Limb (tissue), 2 donors: ENCODE results near the gene NYNRIN.
"Not testable (repeated sequence)": the region's sequence is repeated elsewhere in the genome, so short reads cannot be mapped to it uniquely, and the experiment has no call there.

Experiments used
- DNase-seq, 2 donors: peaks; one replicate each; pipeline ENCODE4 v3.0.0-alpha.2; 2016; ENCODE audit errors: extremely low spot score in 2 of 2

Gene NYNRIN

GRCh38 chr14:24369907-24370687 lies 28.7 kb upstream of the NYNRIN start:
- no peak for DNase-seq

DNA sequence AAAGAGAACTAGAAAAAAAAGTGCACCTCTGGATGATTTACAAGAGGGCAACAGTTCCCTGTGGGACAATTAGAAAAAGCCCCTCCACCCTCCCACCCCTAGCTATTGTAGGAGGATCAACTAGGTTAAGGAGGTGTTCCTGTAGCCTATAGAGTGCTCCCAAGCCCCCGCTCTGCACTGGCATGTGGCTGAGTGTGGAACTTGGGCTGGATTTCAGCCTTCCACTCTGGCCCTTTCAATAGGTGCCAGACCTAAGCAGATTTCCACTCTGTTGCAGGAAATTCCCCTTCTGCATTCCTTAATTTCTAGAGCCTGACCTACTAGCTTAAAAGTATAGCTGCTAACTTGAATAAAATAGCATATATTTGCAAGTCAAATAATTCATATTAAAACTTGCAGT lies 28.1 kb upstream of the NYNRIN start:
- no peak for DNase-seq

DNA sequence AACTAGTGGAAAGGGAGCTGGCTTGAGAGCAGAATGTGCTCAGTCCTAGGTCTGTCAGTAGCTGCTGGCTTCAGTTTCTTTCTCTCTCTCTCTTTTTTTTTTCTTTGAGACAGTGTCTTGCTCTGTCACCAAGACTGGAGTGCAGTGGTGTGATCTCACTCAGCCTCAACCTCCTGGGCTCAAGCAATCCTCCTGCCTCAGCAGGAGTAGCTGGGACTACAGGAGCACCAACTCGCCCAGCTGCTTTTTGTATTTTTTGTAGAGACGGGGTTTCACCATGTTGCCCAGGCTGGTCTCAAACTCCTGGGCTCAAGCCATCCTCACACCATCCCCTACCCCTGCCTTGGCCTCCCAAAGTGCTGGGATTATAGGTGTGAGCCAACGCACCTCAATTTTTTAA lies 27.2 kb upstream of the NYNRIN start:
- not testable (repeated sequence) for DNase-seq

DNA sequence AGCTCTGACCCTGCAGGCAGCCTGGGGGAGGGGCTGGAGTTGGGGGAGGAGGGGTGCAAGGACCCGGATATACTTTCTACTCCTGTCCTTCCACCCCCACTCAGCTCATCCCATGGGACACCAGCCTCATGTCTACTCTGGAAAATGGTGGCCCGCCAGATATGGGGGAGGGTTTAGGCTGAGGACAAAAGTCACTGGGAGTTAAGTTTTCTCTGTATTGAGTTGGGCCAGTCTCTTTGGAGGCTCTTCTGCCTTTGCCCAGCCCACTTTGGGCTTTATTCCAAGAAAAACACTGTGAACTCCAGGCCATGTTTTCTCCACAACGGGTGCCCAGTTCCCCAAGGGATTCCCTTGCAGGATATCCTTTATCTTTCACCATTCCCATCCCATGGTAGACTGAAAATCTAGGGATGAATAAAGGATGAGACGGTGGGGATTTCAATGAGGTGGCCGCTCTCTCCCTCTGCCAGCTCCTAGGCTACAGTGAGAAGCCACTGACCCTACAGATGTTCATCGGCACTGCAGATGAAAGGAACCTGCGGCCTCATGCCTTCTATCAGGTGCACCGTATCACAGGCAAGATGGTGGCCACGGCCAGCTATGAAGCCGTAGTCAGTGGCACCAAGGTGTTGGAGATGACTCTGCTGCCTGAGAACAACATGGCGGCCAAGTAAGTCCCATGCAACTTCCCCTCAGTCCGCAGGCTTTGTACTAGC lies 25.9 kb upstream of the NYNRIN start:
- no peak for DNase-seq

DNA sequence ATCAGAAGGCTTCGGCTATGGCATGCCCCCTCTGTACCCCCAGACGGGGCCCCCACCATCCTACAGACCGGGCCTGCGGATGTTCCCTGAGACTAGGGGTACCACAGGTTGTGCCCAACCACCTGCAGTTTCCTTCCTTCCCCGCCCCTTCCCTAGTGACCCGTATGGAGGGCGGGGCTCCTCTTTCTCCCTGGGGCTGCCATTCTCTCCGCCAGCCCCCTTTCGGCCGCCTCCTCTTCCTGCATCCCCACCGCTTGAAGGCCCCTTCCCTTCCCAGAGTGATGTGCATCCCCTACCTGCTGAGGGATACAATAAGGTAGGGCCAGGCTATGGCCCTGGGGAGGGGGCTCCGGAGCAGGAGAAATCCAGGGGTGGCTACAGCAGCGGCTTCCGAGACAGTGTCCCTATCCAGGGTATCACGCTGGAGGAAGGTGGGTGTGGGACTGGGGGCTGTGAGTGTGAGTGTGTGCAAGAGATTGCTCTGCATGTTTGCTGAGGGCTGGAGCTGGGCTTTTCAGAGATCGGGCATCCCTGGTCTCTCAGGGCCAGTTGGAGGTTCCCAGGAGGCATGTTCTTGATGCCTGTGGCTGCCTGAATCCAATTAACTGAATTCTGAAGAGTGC lies 22.2 kb upstream of the NYNRIN start:
- DNase-seq, result no peak

DNA sequence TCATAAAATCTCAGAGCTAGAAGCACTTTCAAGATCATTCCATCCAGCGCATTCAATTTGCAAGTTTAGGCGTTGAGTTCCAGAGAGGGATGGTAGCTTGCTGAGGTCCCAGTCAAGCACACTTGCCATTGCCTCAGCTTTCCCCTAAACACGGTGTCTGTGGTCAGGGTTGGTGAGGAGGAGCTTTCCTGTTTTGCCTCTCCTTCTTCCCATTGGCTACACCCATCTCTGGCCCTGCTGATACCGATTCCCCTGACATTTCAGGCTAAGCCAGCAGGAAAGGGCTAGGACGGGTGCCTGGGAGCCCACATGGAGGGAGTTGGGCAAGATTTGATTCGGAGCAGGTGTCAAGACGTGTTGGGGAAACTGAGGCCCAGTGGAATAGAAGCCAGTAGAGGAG lies 21.7 kb upstream of the NYNRIN start:
- no peak for DNase-seq

DNA sequence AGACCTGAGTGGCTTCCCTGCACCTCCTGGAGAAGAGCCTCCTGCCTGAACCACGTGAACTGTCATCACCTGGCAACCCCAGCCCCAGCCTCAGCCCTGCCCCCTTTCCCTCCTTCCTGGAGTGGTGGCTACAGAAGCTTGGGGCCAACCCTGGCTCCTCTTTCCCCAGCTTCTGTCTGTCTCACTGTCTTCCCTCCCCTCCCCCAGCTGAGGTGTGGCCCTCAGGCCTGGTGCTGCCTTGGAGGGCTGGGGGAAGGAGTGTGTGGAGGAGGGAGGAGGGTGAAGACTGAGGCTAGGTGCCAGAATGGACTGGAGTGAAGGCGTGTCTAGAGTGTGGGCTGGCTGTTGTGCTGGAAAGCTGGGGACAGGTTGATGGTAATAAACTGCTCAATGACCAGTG lies 21.1 kb upstream of the NYNRIN start:
- no peak for DNase-seq

DNA sequence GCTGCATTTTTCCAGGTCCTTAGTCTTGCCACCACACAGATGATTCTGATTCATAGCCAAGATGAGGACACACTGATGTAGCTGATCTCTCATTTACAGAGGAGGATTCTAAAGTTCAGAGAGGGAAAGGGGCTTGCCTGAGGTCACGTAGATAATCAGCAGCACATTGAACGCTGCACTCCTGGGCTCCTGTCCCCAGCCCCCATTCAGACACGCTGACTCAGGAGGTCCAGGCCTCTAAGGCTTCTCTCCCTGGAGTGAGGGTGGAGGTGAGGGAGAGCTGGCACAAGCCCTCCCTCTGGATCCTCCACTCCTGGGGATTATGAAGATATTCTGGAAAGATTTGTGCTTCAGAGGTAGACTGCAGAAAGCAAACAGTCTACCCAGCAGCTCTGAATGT lies 20.5 kb upstream of the NYNRIN start:
- DNase-seq, result no peak

- DNase-seq, result no peak
These were observed 19.6 kb upstream of the NYNRIN start for GRCh38 chr14:24378981-24379906.

DNA sequence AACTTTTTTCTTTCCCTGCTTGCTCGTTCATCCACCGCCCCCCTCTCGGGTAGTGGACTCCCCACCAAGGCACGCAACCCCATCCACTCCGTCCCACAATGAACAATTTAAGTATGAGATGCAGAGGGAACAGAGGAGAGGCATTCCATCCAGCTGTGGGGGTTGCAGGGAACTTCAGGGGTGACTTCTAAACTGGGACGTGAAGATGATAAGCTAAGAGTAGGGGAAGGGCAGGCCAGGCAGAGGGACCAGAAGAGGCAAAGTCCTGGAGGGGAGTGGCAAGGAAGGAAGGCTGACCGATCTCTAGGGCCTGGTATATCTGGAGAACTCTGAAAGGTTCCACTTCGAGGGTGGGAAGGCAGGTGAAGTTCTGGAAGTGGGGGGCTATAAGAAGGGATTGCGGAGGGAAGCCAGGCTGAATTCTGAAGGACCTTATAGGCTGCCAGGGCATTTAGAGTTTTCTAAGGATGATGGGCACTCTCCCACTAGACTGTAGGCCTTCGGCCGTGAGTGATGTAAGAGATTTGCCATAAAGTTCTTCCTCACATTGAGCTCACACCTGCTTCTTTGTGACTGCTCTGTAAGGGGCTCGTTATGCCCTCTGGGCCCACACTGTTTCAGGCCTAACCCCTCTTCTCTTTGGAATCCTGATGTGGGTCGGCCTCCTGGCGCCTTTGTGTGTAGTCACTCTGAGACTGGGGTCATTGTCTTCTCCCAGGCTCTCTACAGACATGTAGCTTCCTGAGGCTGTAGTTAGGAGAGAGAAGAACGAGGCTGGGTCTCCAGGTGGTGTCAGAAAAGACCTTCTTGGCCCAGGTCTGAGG lies 18.7 kb upstream of the NYNRIN start:
- no peak for DNase-seq

GRCh38 chr14:24381363-24382063 lies 17.3 kb upstream of the NYNRIN start:
- DNase-seq, result no peak

GRCh38 chr14:24382064-24382371 lies 16.8 kb upstream of the NYNRIN start:
- no peak for DNase-seq

DNA sequence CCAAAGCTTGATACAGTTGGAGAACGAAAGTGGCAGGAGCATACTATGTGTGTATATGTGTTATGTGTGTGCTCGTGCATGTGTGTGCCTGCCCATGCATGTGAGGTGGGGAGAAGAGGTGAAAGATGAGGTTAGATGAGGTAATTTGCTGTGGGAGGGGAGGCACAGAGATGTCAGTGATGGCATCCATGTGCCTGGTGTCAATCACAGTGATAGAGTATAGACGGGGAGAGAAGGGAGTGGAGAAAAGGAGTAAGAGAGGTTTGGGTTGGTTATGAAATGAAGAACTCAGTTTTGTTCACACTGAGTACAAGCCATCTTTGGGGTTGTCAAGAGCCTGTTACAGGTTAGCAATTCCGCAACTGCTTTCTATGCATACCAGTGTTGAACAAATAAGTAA lies 14.6 kb upstream of the NYNRIN start:
- DNase-seq, result no peak

DNA sequence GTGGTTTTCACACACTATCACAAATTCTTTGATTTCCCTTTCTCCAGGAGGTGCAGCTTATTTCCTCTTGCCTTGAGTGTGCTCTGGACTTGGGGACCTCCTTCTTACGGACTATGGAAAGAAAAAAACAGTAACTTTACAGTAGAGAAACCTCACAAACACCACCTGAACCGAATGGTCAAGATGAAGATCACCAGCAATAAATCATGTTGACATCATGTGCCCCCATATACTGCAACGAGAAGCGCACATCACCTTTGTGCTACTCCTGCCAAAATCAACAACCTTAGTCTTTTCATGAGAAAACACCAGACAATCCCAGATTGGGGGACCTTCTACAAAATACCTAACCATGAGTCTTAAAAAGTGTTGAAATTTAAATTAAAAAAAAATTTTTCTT lies 13.3 kb upstream of the NYNRIN start:
- DNase-seq, result no peak

- no peak for DNase-seq
These were observed 11.8 kb upstream of the NYNRIN start for GRCh38 chr14:24387009-24387345.

GRCh38 chr14:24387579-24387978 lies 11.2 kb upstream of the NYNRIN start:
- DNase-seq, result not testable (repeated sequence)

- no peak for DNase-seq
These were observed 10.2 kb upstream of the NYNRIN start for GRCh38 chr14:24388474-24389179.

DNA sequence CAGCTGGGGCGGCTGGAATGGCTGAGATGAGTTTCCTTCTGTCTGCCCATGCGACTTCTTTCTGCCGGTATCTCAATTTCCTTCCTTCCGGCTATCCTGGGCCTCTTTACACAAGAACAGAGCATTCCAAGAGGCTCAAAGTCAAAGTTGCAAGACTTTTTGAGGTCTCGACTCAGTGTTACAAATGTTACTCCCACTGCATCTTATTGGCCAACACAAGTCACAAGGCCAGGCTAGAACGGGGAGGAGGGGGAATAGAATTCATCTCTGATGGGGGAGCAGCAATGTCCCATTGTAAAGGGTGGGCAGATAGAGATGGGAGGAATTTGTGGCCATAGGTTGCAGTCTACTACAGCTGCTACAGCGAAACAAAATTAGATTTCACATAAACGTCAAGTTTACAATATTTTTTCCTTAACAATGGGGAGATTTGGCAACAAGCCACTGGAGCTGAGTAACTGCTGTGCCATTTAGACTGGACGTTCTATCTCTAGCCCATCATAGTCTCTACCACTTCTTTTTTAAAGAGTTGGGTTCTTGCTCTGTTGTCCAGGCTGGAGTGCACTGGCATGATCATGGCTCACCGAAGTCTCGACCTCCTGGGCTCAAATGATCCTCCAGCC lies 9.5 kb upstream of the NYNRIN start:
- DNase-seq, result no peak
